GM18868 (cell line): ENCODE data around the gene LRP1B.

Experiments used
- ATAC-seq: cut with Tn5 transposase; IDR thresholded peaks from one replicate; pipeline ENCODE4 v1.9.1; 2021; ENCODE audit warnings: mild to moderate bottlenecking, moderate library complexity; ENCODE audit not compliant: unreplicated experiment

Gene LRP1B

DNA sequence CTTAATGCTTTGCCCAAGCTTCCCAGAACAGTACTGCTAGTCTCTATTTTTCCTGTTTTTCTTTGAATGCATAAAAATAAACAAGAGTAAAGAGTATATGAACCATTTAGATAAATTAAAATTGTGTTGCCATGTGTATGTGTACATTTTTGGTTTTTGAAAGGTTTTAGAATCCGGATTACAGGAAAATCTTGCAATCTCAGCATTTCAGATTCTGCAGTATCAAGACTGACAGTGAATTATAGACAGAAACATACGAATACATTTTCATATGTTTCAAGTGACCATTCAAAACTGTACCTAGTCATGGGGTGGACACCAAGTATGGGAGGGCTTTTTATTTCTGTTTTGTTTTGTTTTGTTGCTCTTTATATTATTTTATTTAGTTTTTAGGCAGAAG lies 604.1 kb downstream of the LRP1B start:
- no peak for ATAC-seq

DNA sequence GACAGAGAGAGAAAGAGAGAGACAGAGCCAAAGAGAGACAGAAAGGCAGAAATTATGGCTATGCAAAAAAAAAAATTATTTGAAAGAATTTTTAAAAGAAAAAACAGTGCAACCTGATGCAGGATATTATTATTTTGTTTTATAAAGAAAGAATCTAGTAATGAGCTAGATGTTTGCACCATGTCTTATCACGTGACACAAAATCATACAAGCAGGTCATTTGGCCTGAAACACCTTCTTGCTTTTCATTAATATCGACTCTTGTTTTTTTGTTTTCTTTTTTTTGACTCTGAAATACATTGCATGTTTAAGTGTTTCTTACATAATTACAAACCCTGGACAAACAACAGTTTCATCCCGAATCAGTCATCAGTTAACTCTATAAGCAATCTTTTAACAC lies 606.0 kb downstream of the LRP1B start:
- no peak for ATAC-seq

GRCh38 chr2:141523199-141523598 lies 607.6 kb downstream of the LRP1B start:
- peak; percentile 84 for ATAC-seq

DNA sequence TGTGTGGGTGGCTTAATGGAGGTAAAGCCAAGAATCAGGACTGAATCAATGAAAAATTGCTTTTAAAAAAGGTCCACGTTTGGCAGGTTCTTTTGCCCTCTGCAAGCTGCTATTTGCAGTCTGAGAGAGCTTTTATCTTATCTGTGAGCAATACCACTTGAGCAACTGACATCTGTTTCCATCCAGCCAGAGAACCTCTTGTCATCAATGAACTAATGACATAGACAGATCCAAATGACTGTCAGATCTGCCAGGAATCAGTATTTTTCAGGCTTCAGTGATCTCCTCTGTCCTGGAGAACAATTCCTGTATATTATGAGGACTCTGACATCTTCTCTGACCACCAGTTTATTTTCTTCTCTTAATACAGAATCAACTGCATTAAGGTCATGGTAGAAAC lies 608.1 kb downstream of the LRP1B start:
- peak; percentile 34 for ATAC-seq

- peak; percentile 40 for ATAC-seq
Measured at GRCh38 chr2:141522048-141522447, 608.8 kb downstream of the LRP1B start.

DNA sequence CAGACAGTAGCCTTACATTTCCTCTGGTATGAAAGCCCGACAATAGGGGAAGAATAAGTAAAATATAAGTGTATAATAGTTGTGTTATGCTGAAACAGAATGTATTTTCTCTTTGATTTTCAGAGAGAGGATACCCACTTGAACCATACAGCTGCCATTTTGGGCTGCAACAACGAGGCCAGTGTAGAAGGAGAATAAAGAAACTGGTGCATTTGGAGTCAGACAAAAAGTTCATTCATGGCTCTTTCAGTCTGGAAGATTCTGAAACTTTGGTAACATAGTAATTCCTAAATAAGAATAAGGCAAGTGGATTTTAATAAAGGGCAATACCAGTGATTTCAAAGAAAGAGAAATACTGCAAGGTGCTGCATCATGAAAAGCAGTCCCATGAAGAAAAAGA lies 610.9 kb downstream of the LRP1B start:
- no peak for ATAC-seq

- no peak for ATAC-seq
Measured at GRCh38 chr2:141517852-141518421, 612.9 kb downstream of the LRP1B start.

- no peak for ATAC-seq
Measured at GRCh38 chr2:141517180-141517851, 613.5 kb downstream of the LRP1B start.

- no peak for ATAC-seq
Measured at GRCh38 chr2:141515931-141516330, 614.9 kb downstream of the LRP1B start.

DNA sequence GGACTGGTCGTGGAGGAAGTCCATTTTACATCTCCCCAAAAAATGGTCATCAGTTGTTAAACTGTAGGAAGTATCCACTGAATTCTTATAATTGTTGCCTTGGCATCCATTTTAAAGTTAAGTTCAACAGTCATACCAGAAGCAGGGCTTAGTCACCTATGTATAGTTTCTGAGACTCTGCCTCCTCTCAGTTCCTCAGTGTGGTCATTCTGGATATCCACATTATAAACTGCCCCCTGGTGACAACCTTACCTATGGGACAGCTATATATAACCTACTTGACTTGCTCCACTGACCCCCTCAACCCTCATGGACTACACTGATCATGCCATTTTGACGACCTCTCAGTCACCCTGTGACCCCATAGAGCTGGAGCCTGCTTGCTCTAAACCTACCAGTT lies 617.0 kb downstream of the LRP1B start:
- peak; percentile 100 for ATAC-seq

- no peak for ATAC-seq
Measured at GRCh38 chr2:141508806-141509595, 621.8 kb downstream of the LRP1B start.

DNA sequence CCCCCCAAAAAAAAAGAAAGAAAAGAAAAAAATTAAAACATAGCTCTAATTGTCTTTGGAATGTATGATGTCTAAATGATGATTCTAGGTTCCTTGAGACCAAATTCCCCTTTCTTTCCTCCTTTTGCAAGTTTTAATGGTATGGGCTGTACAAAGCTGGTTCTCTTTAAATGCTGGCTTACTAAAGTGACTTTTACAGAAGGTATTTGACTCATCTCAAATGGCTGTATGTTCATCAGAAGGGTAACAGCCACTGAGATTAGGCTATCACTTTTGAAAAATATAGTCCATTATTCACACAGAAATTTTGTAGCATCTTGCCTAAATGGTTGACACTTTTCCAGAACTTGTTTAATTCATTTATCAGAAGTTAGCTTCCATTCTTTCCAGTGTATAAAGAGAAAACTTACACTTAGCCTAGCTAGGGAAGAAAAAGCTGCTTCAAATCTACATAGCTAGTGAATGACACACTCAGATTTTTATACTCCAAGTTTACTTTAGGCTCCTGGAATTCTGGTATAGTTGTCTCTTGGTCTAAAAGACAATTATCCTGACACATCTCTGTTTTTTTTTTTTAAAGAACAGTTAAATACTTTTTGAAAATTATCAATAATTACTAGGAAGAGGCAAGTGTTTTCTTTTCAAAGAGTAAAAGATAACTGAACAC lies 622.6 kb downstream of the LRP1B start:
- no peak for ATAC-seq

DNA sequence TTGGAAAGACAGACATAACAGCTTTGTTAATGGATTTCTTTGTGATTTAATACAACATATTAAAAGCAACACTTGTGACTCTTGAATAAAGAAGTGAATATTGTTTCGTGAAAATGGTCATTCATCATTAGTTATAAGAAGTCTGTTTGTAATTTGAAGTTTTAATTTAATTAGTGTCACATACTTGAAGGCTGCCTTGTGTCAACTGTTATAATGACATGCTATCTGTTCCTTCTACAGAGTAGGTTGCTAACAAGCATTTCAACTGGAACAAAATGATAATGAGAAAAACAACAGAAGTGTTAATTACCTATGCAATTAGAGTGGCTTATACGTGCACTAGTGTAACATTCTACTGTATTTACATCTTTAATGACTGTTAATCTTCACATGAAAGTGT lies 624.7 kb downstream of the LRP1B start:
- ATAC-seq: no peak

DNA sequence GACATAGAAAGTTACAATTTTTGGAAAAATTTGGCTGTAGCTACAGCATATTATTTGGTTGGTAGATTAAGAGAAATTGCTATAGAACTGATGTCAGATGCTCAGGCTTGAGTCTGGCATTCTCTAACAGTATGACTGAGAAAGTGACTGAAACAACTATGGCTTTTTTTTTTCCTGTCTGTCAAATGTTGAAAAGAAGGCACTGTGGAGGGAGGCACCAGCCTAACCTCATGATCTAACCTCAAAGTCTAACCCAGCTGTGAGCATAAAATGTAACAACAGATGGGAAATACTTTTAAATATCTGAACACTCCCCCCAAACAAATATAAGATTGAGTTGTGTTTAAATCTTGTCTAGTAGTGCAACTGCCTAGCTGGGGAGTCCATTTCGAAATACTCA lies 629.1 kb downstream of the LRP1B start:
- ATAC-seq: peak; percentile 49

- ATAC-seq: no peak
Measured at GRCh38 chr2:141499123-141499522, 631.7 kb downstream of the LRP1B start.

GRCh38 chr2:141498561-141498960 lies 632.3 kb downstream of the LRP1B start:
- no peak for ATAC-seq

- ATAC-seq: no peak
Measured at GRCh38 chr2:141497272-141497671, 633.5 kb downstream of the LRP1B start.

DNA sequence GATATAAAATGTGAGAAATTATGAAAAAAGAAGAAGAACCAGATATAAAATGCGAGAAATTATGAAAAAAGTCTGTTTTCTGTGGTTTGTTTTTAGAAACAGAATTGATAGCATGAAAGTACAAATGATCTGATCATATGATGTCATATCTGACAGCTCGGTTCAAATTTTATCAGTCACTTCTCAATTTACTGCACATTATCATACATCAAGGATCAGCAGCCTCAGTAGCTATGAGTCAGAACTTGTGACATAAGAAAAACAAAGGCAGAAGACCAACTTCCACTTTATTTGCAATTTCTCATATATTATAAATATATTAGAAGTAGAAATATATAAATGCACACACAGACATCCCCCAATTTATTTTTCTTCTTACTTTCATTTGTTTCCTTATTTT lies 634.0 kb downstream of the LRP1B start:
- no peak for ATAC-seq

GRCh38 chr2:141493936-141494335 lies 636.9 kb downstream of the LRP1B start:
- ATAC-seq: no peak

- ATAC-seq: no peak
Measured at GRCh38 chr2:141492816-141493215, 638.0 kb downstream of the LRP1B start.

GRCh38 chr2:141490886-141491285 lies 639.9 kb downstream of the LRP1B start:
- ATAC-seq: no peak

DNA sequence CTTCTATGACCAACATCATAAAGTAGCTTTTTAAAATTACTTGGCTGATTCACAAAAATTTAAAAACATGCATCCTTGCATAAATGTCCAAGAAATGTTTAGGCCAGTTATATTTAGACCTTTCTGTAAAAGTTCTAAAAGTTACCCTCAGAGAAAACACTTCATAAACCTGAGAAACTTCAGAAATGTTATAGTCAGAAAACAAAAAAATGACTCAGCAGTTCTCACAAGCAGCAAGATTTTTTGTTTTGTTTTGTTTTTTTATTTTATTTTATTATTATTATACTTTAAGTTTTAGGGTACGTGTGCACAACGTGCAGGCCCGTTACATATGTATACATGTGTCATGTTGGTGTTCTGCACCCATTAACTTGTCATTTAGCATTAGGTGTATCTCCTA lies 648.1 kb downstream of the LRP1B start:
- no peak for ATAC-seq
